Measurements from ENCODE around the gene SKA1.
"Not testable (repeated sequence)": the region's sequence is repeated elsewhere in the genome, so short reads cannot be mapped to it uniquely, and the experiment has no call there.

Gene SKA1

DNA sequence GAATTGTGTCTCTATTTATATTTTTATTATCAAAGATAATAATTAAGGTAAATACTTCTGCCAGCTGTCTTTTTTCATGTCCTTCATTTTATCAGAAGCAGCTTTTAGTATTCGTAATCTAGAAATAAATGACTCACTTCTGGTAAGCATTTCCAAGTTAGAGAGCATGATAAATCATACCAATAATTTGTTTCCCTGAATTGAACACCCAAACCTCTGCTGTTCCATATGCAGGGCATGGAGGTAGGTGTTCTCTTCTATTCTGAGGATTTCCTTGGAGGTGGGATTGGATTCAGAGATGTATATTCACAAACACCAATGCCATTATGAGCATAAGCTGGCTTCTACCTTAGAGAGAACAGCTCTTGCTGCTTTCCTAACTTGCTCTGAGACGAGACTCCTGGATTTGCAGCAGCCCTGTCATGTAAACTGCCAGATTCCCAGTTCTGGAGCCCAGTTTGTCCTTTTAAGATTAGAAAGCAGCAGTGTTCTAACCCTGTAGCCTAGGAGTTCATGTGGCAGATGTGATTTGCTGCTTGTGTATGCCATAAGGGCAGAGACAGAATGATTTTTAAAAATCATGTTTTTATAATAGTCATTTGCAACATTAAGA lies 47.5 kb downstream of the SKA1 start:
- DNase-seq (ENCODE audit: low spot score), result no peak
- in situ Hi-C loops (cut with MboI; ENCODE audit: low pct_unique_long_range_greater_than_20kb, low sequenced_read_pairs, unreplicated experiment), result no loop called here
- TF ChIP-seq, protein P1, sequence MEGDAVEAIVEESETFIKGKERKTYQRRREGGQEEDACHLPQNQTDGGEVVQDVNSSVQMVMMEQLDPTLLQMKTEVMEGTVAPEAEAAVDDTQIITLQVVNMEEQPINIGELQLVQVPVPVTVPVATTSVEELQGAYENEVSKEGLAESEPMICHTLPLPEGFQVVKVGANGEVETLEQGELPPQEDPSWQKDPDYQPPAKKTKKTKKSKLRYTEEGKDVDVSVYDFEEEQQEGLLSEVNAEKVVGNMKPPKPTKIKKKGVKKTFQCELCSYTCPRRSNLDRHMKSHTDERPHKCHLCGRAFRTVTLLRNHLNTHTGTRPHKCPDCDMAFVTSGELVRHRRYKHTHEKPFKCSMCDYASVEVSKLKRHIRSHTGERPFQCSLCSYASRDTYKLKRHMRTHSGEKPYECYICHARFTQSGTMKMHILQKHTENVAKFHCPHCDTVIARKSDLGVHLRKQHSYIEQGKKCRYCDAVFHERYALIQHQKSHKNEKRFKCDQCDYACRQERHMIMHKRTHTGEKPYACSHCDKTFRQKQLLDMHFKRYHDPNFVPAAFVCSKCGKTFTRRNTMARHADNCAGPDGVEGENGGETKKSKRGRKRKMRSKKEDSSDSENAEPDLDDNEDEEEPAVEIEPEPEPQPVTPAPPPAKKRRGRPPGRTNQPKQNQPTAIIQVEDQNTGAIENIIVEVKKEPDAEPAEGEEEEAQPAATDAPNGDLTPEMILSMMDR (IDR thresholded peaks at IDR 0.05; ENCODE audit: extremely low read depth, insufficient read depth, missing control alignments), result no peak

GRCh38 chr18:50424877-50425690 lies 50.2 kb downstream of the SKA1 start:
- in situ Hi-C loops (cut with MboI; ENCODE audit: low pct_unique_long_range_greater_than_20kb, low sequenced_read_pairs, unreplicated experiment), result no loop called here
- TF ChIP-seq, protein P1 (IDR thresholded peaks at IDR 0.05; ENCODE audit: extremely low read depth, insufficient read depth, missing control alignments), result no peak
- no peak for DNase-seq (ENCODE audit: low spot score)

DNA sequence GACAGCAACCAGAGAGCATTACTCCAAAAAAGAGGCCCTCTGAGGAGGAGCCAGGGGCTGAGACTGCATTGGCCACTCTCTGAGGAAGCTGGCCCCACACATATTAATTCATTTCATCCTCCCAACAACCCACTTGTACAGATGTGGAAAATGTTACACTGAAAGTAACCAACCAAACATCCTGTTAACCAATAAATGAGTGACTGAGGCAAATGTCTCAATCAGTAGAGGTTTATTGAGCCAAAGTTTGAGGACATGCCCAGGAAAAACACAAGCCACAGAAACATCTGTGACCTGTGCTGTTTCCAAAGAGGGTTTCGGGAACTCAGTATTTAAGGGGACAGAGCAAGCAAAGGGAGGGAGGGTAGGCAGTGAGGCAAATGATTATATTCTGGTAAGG lies 53.0 kb downstream of the SKA1 start:
- DNase-seq (ENCODE audit: low spot score), result no peak
- in situ Hi-C loops (cut with MboI; ENCODE audit: low pct_unique_long_range_greater_than_20kb, low sequenced_read_pairs, unreplicated experiment), result no loop called here
- TF ChIP-seq, protein P1 (IDR thresholded peaks at IDR 0.05; ENCODE audit: extremely low read depth, insufficient read depth, missing control alignments), result no peak

DNA sequence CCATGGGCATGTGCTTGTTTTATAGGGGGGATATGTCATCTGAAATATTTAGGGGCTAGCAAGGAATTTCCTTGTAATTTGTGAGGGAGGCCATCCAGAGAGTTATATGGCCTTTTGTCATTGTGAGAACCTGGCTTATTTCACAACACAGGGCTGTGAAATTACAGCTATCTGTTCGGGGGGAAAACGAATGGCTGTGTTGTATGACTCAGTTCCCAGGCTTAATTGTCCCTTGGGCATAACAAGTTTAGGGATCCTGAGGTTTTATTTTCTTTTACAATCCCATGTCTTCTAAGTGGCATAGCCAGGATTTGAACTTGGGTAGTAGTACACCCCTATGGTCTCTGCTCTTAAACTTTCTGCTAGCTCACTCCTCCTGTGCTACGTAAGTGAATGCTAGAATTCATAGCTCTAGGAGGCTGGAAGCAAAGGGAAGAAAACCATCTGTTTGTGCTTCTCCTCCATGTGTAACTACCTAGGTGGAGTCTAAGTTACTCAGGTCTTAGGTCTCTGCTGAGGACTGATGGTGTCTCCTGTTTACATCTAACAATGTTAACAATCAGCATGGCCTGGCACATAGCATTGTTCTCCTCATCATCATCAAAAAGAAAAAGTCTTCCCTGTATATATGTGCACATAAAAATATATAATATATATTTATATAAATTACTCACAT lies 53.8 kb downstream of the SKA1 start:
- in situ Hi-C loops (cut with MboI; ENCODE audit: low pct_unique_long_range_greater_than_20kb, low sequenced_read_pairs, unreplicated experiment), result no loop called here
- TF ChIP-seq, protein P1 (IDR thresholded peaks at IDR 0.05; ENCODE audit: extremely low read depth, insufficient read depth, missing control alignments), result no peak
- no peak for DNase-seq (ENCODE audit: low spot score)

DNA sequence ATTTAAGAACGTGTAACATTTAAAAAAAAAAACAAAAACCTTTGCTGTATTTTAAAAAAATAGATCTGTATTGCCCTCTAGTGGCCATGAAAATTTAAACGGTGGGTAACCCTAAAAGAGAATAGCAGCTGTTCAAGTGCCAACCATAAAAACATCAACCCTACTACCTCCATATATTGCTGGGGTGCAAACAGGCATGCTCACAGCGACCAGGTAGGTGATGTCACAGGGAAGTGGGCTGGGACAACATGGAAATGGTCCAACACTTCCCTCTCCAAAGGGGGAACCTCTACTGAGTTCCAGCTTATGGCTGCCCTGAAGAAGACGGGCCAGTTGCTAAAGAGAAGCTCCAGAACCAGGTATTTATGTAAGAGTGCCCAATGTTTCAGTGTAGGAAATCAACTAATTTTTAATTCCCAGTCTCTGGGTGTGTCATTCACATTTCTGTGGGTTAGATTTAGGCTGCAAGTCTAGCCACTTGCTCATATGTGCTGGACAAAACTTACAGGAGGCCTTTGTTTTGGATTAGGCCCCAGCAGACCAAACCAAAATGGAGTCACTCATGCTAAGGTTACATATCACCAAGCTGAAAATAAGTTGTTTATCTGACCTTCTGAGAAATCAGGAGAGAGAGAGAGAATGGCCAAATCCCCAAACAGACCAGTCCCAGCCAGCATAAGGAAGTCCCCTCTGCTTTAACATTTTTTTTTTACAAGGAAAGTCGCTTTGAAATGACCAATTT lies 54.5 kb downstream of the SKA1 start:
- in situ Hi-C loops (cut with MboI; ENCODE audit: low pct_unique_long_range_greater_than_20kb, low sequenced_read_pairs, unreplicated experiment), result no loop called here
- DNase-seq (ENCODE audit: low spot score), result peak; percentile 26
- TF ChIP-seq, protein P1 (IDR thresholded peaks at IDR 0.05; ENCODE audit: extremely low read depth, insufficient read depth, missing control alignments), result peak; percentile 53

GRCh38 chr18:50432915-50433314 lies 58.1 kb downstream of the SKA1 start:
- DNase-seq (ENCODE audit: low spot score), result no peak
- TF ChIP-seq, protein P1 (IDR thresholded peaks at IDR 0.05; ENCODE audit: extremely low read depth, insufficient read depth, missing control alignments), result no peak
- in situ Hi-C loops (cut with MboI; ENCODE audit: low pct_unique_long_range_greater_than_20kb, low sequenced_read_pairs, unreplicated experiment), result no loop called here

DNA sequence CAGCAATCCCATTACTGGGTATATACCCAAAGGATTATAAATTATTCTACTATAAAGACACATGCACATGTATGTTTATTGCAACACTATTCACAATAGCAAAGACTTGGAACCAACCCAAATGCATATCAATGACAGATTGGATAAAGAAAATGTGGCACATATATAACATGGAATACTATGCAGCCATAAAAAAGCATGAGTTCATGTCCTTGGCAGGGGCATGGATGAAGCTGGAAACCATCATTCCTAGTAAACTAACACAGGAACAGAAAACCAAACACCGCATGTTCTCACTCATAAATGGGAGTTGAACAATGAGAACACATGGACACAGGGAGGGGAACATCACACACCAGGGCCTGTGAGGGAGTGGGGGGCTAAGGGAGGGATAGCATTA lies 61.9 kb downstream of the SKA1 start:
- DNase-seq (ENCODE audit: low spot score); in situ Hi-C loops (cut with MboI; ENCODE audit: low pct_unique_long_range_greater_than_20kb, low sequenced_read_pairs, unreplicated experiment): not testable (repeated sequence)
